ENCODE measurements around the gene DIDO1. TPM values are rescaled to one million over a fixed set of nuclear protein-coding genes. Genes with fewer than 3 reads are reported as not detected.

Gene DIDO1
- total and polyA plus RNA-seq, 2 of the 13 experiments (the other 11 are each of a cell fraction or from before 2014, with no cell fraction given) = 75.0 to 75.1 TPM

DNA sequence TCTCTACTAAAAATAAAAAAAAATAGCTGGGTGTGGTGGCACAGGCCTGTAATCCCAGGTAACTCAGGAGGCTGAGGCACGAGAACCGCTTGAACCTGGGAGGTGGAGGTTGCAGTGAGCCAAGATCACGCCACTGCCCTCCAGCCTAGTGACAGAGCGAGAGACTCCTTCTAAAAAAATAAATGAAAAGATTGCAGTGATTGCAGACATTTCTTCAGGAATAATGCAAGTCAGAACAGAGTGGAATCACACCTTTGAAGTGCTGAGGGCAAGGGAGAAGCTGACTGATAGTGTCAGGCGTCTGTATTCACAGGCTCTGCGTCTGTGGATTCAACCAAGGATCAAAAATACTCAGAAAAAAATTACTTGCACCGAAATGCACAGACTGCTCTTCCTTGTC lies 62.1 kb downstream of the DIDO1 start:
- in situ Hi-C loops (cut with HindIII; ENCODE audit: extremely low pct_ligation_motif_present, low pct_unique_long_range_greater_than_20kb) = no loop called here
- H3K4me1 ChIP-seq (ENCODE audit: insufficient read depth, low read length) = peaks cover 37% of the 10 kb centered on the region
- peaks cover 10% of the 10 kb centered on the region for H3K79me2 ChIP-seq (ENCODE audit: insufficient read depth, low read length)
- no TSS peak for BruUV-seq (replicated peaks)
- no peaks in the 10 kb centered on the region; the same call in 1 of the 2 replicates for H4K20me1 ChIP-seq (ENCODE audit: insufficient read depth, low read length)
- H3K36me3 ChIP-seq (replicated peaks in 1 of 2; ENCODE audit: control insufficient read depth in 1 of 2, insufficient read depth in 2 of 2, low read length in 2 of 2) = no peaks in the 10 kb centered on the region; a peak in 2 of 5 replicates
- ATAC-seq = no peak
- H3K9me3 ChIP-seq (ENCODE audit: low read length) = no peaks in the 10 kb centered on the region
- DNase-seq (ENCODE audit: low spot score) = no peak
- FAIRE-seq = no peak
- H3K9ac ChIP-seq (ENCODE audit: insufficient read depth, low read depth, low read length) = no peak overlapping the region
- 69% methylated on average over 7 of the region's 7 CpGs for WGBS (ENCODE audit: low lambda C conversion rate)
- ChIA-PET POLR2A (interaction anchor here (0.9 to 1.5 kb wide), 2 partner anchors 11 to 45 kb away, joined by 3 to 5 read pairs; no protein-coding TSS in a partner anchor), CTCF (ENCODE audit: low intra/inter-chr PET ratio, low total read pairs) (no interaction called here)
- no peak overlapping the region for H3K4me3 ChIP-seq (replicated peaks in 1 of 3; ENCODE audit: insufficient read depth in 1 of 3, low read depth in 2 of 3, low read length in 3 of 3)
- H3K27me3 ChIP-seq (ENCODE audit: control insufficient read depth in 1 of 2, insufficient read depth in 2 of 2, low read length in 2 of 2) = peaks cover 0 to 15% of the 10 kb centered on the region in 2 experiments; a peak in 2 of 5 replicates
- no peak overlapping the region for H3K4me2 ChIP-seq (ENCODE audit: low read depth, low read length)
- TF ChIP-seq ZNF317 (CRISPR knock-in tag; IDR thresholded peaks at IDR 0.05) (peak; percentile 86; the same call in 1 of the 2 replicates), NFE2L1 (CRISPR knock-in tag; IDR thresholded peaks at IDR 0.05; ENCODE audit: borderline replicate concordance) (no peak), MBD4 (IDR thresholded peaks at IDR 0.05; ENCODE audit: borderline replicate concordance, low read length) (no peak)
- intact Hi-C loops (cut with micrococcal nuclease; ENCODE audit: unreplicated experiment) = loop anchor here (5.0 kb wide), 1 partner anchor 42 kb away; no protein-coding TSS in a partner anchor
- H2AFZ ChIP-seq (ENCODE audit: low read length) = no peak overlapping the region
- H3K27ac ChIP-seq (ENCODE audit: extremely low read length, insufficient read depth, low read length) = no peak overlapping the region

- intact Hi-C loops (cut with micrococcal nuclease; ENCODE audit: unreplicated experiment) = loop anchor here (5.0 kb wide), 1 partner anchor 40 kb away; no protein-coding TSS in a partner anchor
- H3K4me2 ChIP-seq (ENCODE audit: low read depth, low read length) = peak within 1 kb of the TSS; percentile 86
- WGBS (ENCODE audit: low lambda C conversion rate) = 7% methylated on average over 42 of the region's 70 CpGs
- in situ Hi-C loops (cut with HindIII; ENCODE audit: extremely low pct_ligation_motif_present, low pct_unique_long_range_greater_than_20kb) = no loop called here
- no peaks in the 10 kb centered on the region for H3K9me3 ChIP-seq (ENCODE audit: low read length)
- peak within 1 kb of the TSS; percentile 72 for H3K9ac ChIP-seq (ENCODE audit: insufficient read depth, low read depth, low read length)
- FAIRE-seq (peak; percentile 28), DNase-seq (ENCODE audit: low spot score) (peak; percentile 88), ATAC-seq (peak; percentile 93)
- peak within 1 kb of the TSS; percentile 61 to 83 (median 77) for H3K4me3 ChIP-seq (replicated peaks in 1 of 3; ENCODE audit: insufficient read depth in 1 of 3, low read depth in 2 of 3, low read length in 3 of 3)
- H3K79me2 ChIP-seq (ENCODE audit: insufficient read depth, low read length) = peaks cover 10% of the 10 kb centered on the region
- POLR2A ChIA-PET = interaction anchor here (0.5 to 2.5 kb wide), 22 partner anchors 10 to 411 kb away, joined by 3 to 37 read pairs (median 7); partner anchors contain the start of genes ARFGAP1, GID8 and SLC17A9
- H3K27ac ChIP-seq (ENCODE audit: extremely low read length, insufficient read depth, low read length) = peak within 1 kb of the TSS; percentile 20
- H3K27me3 ChIP-seq (ENCODE audit: control insufficient read depth in 1 of 2, insufficient read depth in 2 of 2, low read length in 2 of 2) = peaks cover 0 to 11% of the 10 kb centered on the region in 2 experiments; a peak in 2 of 5 replicates
- H2AFZ ChIP-seq (ENCODE audit: low read length) = no peak within 1 kb of the TSS
- H3K4me1 ChIP-seq (ENCODE audit: insufficient read depth, low read length) = peaks cover 44% of the 10 kb centered on the region
- no TSS peak for BruUV-seq (replicated peaks)
- CTCF ChIA-PET (ENCODE audit: low intra/inter-chr PET ratio, low total read pairs) = no interaction called here
- no peaks in the 10 kb centered on the region; the same call in 1 of the 2 replicates for H4K20me1 ChIP-seq (ENCODE audit: insufficient read depth, low read length)
- H3K36me3 ChIP-seq (replicated peaks in 1 of 2; ENCODE audit: control insufficient read depth in 1 of 2, insufficient read depth in 2 of 2, low read length in 2 of 2) = peaks cover 7 to 10% of the 10 kb centered on the region in 2 experiments; a peak in 4 of 5 replicates
- TF ChIP-seq ZNF749 (CRISPR knock-in tag; IDR thresholded peaks at IDR 0.05; ENCODE audit: borderline replicate concordance) = peak; percentile 96
- no peak for TF ChIP-seq ZKSCAN1 (IDR thresholded peaks at IDR 0.05; ENCODE audit: low read length)
- TF ChIP-seq RERE (CRISPR knock-in tag; IDR thresholded peaks at IDR 0.05; ENCODE audit: low read depth) = 0 out of 2 replicates have a peak, but pooled peaks have one; percentile 40
- no peak; the same call in 1 of the 2 replicates for TF ChIP-seq RAD21 (CRISPR knock-in tag; IDR thresholded peaks at IDR 0.05)
- no peak for TF ChIP-seq SRSF4 (IDR thresholded peaks at IDR 0.05; ENCODE audit: low read depth, low read length, poor library complexity, severe bottlenecking)
- TF ChIP-seq KLF13 (CRISPR knock-in tag; IDR thresholded peaks at IDR 0.05) = 0 out of 2 replicates have a peak, but pooled peaks have one; percentile 73
- no peak for TF ChIP-seq RFX1 (IDR thresholded peaks at IDR 0.05)
Observed at GRCh38 chr20:62861726-62862336, 64.5 kb downstream of the DIDO1 start, which contains the start of gene TCFL5. Gene TCFL5 (minus strand): TSS chr20:62861822. CDS start chr20:62861670, 152 bp downstream.

Data from HepG2 (cell line).